ENCODE data around the gene ATP6V0A4. TPM values are rescaled to one million over a fixed set of nuclear protein-coding genes. Genes with fewer than 3 reads are reported as not detected.
"Not testable (repeated sequence)": the region's sequence is repeated elsewhere in the genome, so short reads cannot be mapped to it uniquely, and the experiment has no call there.

Gene ATP6V0A4
- total RNA-seq, 2 donors from 2014 or later: 0.38 to 0.74 TPM

- H3K4me1 Mint-ChIP-seq (ENCODE audit: low read depth); H3K9me3 Mint-ChIP-seq: not testable (repeated sequence)
Measured at GRCh38 chr7:138797046-138797445, 950 bp downstream of the ATP6V0A4 start.

GRCh38 chr7:138796038-138796615 lies 1.9 kb downstream of the ATP6V0A4 start:
- Mint-ChIP-seq H3K27ac (no peak overlapping the region), H3K4me3 (no peak overlapping the region), H3K9me3 (peaks cover 0 to 2% of the 10 kb centered on the region in 2 donors), H3K4me1 (ENCODE audit: low read depth) (peaks cover 6% of the 10 kb centered on the region), H3K27me3 (ENCODE audit: low read depth) (peaks cover 8% of the 10 kb centered on the region), H3K36me3 (ENCODE audit: insufficient read depth in 2 of 2) (no peaks in the 10 kb centered on the region)
- DNase-seq (no peak), ATAC-seq (replicated peaks in 1 of 2) (no peak)

More at GRCh38 chr7:138797046-138797445, 950 bp downstream of the ATP6V0A4 start:
- ATAC-seq (replicated peaks in 1 of 2); H3K4me3 Mint-ChIP-seq; DNase-seq; H3K27me3 Mint-ChIP-seq (ENCODE audit: low read depth); H3K36me3 Mint-ChIP-seq (ENCODE audit: insufficient read depth in 2 of 2); H3K27ac Mint-ChIP-seq: not testable (repeated sequence)

- H3K27ac Mint-ChIP-seq: no peak overlapping the region
- ATAC-seq (replicated peaks in 1 of 2) (no peak), DNase-seq (no peak)
- H3K4me1 Mint-ChIP-seq (ENCODE audit: low read depth): no peaks in the 10 kb centered on the region
- peaks cover 3 to 5% of the 10 kb centered on the region in 2 donors for H3K36me3 Mint-ChIP-seq (ENCODE audit: insufficient read depth in 2 of 2)
- peaks cover 5 to 10% of the 10 kb centered on the region in 2 donors for H3K9me3 Mint-ChIP-seq
- peaks cover 8% of the 10 kb centered on the region for H3K27me3 Mint-ChIP-seq (ENCODE audit: low read depth)
- no peak overlapping the region for H3K4me3 Mint-ChIP-seq
Measured at GRCh38 chr7:138785587-138786437, 12.2 kb downstream of the ATP6V0A4 start.

- H3K4me1 Mint-ChIP-seq (ENCODE audit: low read depth): no peaks in the 10 kb centered on the region
- H3K27me3 Mint-ChIP-seq (ENCODE audit: low read depth): peaks cover 8% of the 10 kb centered on the region
- H3K36me3 Mint-ChIP-seq (ENCODE audit: insufficient read depth in 2 of 2): peaks cover 3 to 5% of the 10 kb centered on the region in 2 donors
- H3K4me3 Mint-ChIP-seq: no peak overlapping the region
- DNase-seq (no peak), ATAC-seq (replicated peaks in 1 of 2) (no peak)
- H3K9me3 Mint-ChIP-seq: peaks cover 4 to 10% of the 10 kb centered on the region in 2 donors
- no peak overlapping the region for H3K27ac Mint-ChIP-seq
Measured at GRCh38 chr7:138784692-138785091, 13.3 kb downstream of the ATP6V0A4 start.

- H3K4me1 Mint-ChIP-seq (ENCODE audit: low read depth): no peaks in the 10 kb centered on the region
- ATAC-seq (replicated peaks in 1 of 2): no peak
Measured at GRCh38 chr7:138781004-138781403, 17.0 kb downstream of the ATP6V0A4 start.

GRCh38 chr7:138776166-138776833 lies 21.7 kb downstream of the ATP6V0A4 start:
- no peak for ATAC-seq (replicated peaks in 1 of 2)
- Mint-ChIP-seq H3K36me3 (ENCODE audit: insufficient read depth in 2 of 2) (no peaks in the 10 kb centered on the region), H3K4me1 (ENCODE audit: low read depth) (no peaks in the 10 kb centered on the region), H3K9me3 (no peaks in the 10 kb centered on the region), H3K4me3 (no peak overlapping the region), H3K27ac (no peak overlapping the region), H3K27me3 (ENCODE audit: low read depth) (peaks cover 7% of the 10 kb centered on the region)
- no peak for DNase-seq

More at GRCh38 chr7:138781004-138781403, 17.0 kb downstream of the ATP6V0A4 start:
- H3K4me3 Mint-ChIP-seq: no peak overlapping the region
- H3K9me3 Mint-ChIP-seq: peaks cover 0 to 5% of the 10 kb centered on the region in 2 donors
- peaks cover 5% of the 10 kb centered on the region for H3K27me3 Mint-ChIP-seq (ENCODE audit: low read depth)
- H3K27ac Mint-ChIP-seq: no peak overlapping the region
- peaks cover 0 to 1% of the 10 kb centered on the region in 2 donors for H3K36me3 Mint-ChIP-seq (ENCODE audit: insufficient read depth in 2 of 2)
- DNase-seq: no peak

- H3K4me1 Mint-ChIP-seq (ENCODE audit: low read depth): no peaks in the 10 kb centered on the region
Measured at GRCh38 chr7:138773817-138774216, 24.2 kb downstream of the ATP6V0A4 start.

GRCh38 chr7:138773176-138773575 lies 24.8 kb downstream of the ATP6V0A4 start:
- Mint-ChIP-seq H3K27me3 (ENCODE audit: low read depth) (peaks cover 7% of the 10 kb centered on the region), H3K4me3 (no peak overlapping the region), H3K36me3 (ENCODE audit: insufficient read depth in 2 of 2) (no peaks in the 10 kb centered on the region), H3K9me3 (no peaks in the 10 kb centered on the region), H3K27ac (no peak overlapping the region), H3K4me1 (ENCODE audit: low read depth) (no peaks in the 10 kb centered on the region)
- no peak for ATAC-seq (replicated peaks in 1 of 2)
- no peak for DNase-seq

More at GRCh38 chr7:138773817-138774216, 24.2 kb downstream of the ATP6V0A4 start:
- H3K27ac Mint-ChIP-seq: no peak overlapping the region
- DNase-seq (no peak), ATAC-seq (replicated peaks in 1 of 2) (no peak)
- no peaks in the 10 kb centered on the region for H3K36me3 Mint-ChIP-seq (ENCODE audit: insufficient read depth in 2 of 2)
- peaks cover 7% of the 10 kb centered on the region for H3K27me3 Mint-ChIP-seq (ENCODE audit: low read depth)
- no peaks in the 10 kb centered on the region for H3K9me3 Mint-ChIP-seq
- H3K4me3 Mint-ChIP-seq: no peak overlapping the region

GRCh38 chr7:138770904-138771303 lies 27.1 kb downstream of the ATP6V0A4 start:
- Mint-ChIP-seq H3K27ac (no peak overlapping the region), H3K9me3 (no peaks in the 10 kb centered on the region), H3K27me3 (ENCODE audit: low read depth) (peaks cover 7% of the 10 kb centered on the region), H3K36me3 (ENCODE audit: insufficient read depth in 2 of 2) (no peaks in the 10 kb centered on the region), H3K4me3 (no peak overlapping the region), H3K4me1 (ENCODE audit: low read depth) (no peaks in the 10 kb centered on the region)
- ATAC-seq (replicated peaks in 1 of 2): no peak
- DNase-seq: no peak

GRCh38 chr7:138768241-138768640 lies 29.8 kb downstream of the ATP6V0A4 start:
- H3K4me1 Mint-ChIP-seq (ENCODE audit: low read depth): no peaks in the 10 kb centered on the region
- no peaks in the 10 kb centered on the region for H3K36me3 Mint-ChIP-seq (ENCODE audit: insufficient read depth in 2 of 2)
- H3K4me3 Mint-ChIP-seq: no peak overlapping the region
- peaks cover 4% of the 10 kb centered on the region for H3K27me3 Mint-ChIP-seq (ENCODE audit: low read depth)
- no peak for DNase-seq
- ATAC-seq (replicated peaks in 1 of 2): no peak
- H3K9me3 Mint-ChIP-seq: no peaks in the 10 kb centered on the region
- H3K27ac Mint-ChIP-seq: no peak overlapping the region

GRCh38 chr7:138756591-138757242 lies 41.3 kb downstream of the ATP6V0A4 start:
- peak overlapping the region; percentile 36 to 38 for H3K4me3 Mint-ChIP-seq
- peak overlapping the region; percentile 69 for H3K27ac Mint-ChIP-seq
- peaks cover 49% of the 10 kb centered on the region for H3K4me1 Mint-ChIP-seq (ENCODE audit: low read depth)
- H3K27me3 Mint-ChIP-seq (ENCODE audit: low read depth): no peaks in the 10 kb centered on the region
- DNase-seq (no peak), ATAC-seq (replicated peaks in 1 of 2) (no peak)
- H3K9me3 Mint-ChIP-seq: no peaks in the 10 kb centered on the region
- H3K36me3 Mint-ChIP-seq (ENCODE audit: insufficient read depth in 2 of 2): no peaks in the 10 kb centered on the region

GRCh38 chr7:138755842-138756590 lies 42.0 kb downstream of the ATP6V0A4 start:
- Mint-ChIP-seq H3K9me3 (peaks cover 0 to 2% of the 10 kb centered on the region in 2 donors), H3K36me3 (ENCODE audit: insufficient read depth in 2 of 2) (peaks cover 0 to 1% of the 10 kb centered on the region in 2 donors), H3K27me3 (ENCODE audit: low read depth) (no peaks in the 10 kb centered on the region), H3K27ac (peak overlapping the region; percentile 69), H3K4me3 (peak overlapping the region in 1 of 2 donors; percentile 21), H3K4me1 (ENCODE audit: low read depth) (peaks cover 56% of the 10 kb centered on the region)
- DNase-seq: no peak
- ATAC-seq (replicated peaks in 1 of 2): no peak

Measured in activated T-cell treated with anti-CD3 and anti-CD28 coated beads, Interleukin-2, amount 50 U/mL, for 72 hours (primary cell).